Upper lobe of left lung (tissue), 4 donors: Measurements from ENCODE around the gene OR13J1.

Experiments
- CTCF ChIP-seq, 6 experiments: fragments of 450-650 bp in 4 of 6; fragments of 200-600 bp in 2 of 6; sonication (generic) in 2 of 6; IDR thresholded peaks; one replicate each; pipeline ENCODE4 v1.5.1; 2016 to 2019; ENCODE audit warnings: antibody characterized with exemption in 6 of 6
- EP300 ChIP-seq, 4 donors: sonication (generic); formaldehyde crosslinking; IDR thresholded peaks; one replicate each; pipeline ENCODE4 v1.5.1; 2017; ENCODE audit warnings: antibody characterized with exemption in 4 of 4, control low read depth in 2 of 4
- POLR2AphosphoS5 ChIP-seq, 2 donors: sonication (generic); formaldehyde crosslinking; IDR thresholded peaks; one replicate each; pipeline ENCODE4 v1.5.1; 2017; ENCODE audit warnings: antibody characterized with exemption in 2 of 2

- peak; percentile 64 to 94 (median 86) for TF ChIP-seq CTCF (IDR thresholded peaks at IDR 0.05)
- TF ChIP-seq POLR2AphosphoS5 (IDR thresholded peaks at IDR 0.05), result no peak
- TF ChIP-seq EP300 (IDR thresholded peaks at IDR 0.05), result no peak
These were observed 12.2 kb upstream of the OR13J1 start for GRCh38 chr9:35882263-35882848.
